GM21529 (cell line): ENCODE results near the gene BAZ1B.
"Not testable (repeated sequence)": the region's sequence is repeated elsewhere in the genome, so short reads cannot be mapped to it uniquely, and the experiment has no call there.

Source experiments
- ATAC-seq: cut with Tn5 transposase; IDR thresholded peaks from one replicate; pipeline ENCODE4 v1.9.1; 2021; ENCODE audit not compliant: unreplicated experiment

Gene BAZ1B

DNA sequence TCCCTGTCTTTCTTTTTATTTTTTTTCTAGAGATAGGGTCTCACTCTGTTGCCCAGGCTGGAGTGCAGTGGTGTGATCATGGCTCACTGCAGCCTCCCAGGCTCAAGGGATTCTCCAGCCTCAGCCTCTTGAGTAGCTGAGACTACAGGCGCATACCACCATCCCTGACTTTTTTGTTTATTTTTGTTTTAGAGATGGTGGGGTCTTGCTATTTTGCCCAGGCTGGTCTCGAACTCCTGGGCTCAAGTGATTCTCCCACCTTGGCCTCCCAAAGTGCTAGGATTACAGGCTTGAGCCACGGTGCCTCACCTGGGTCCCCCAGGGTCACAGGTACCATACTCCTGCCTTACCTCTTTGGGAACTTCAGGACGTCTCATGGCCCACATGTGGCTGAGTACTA is 91.6 kb downstream of the BAZ1B start:
- ATAC-seq = not testable (repeated sequence)

- no peak for ATAC-seq
These were observed 92.2 kb downstream of the BAZ1B start for GRCh38 chr7:73429622-73430505.

GRCh38 chr7:73429215-73429614 is 92.9 kb downstream of the BAZ1B start:
- no peak for ATAC-seq

DNA sequence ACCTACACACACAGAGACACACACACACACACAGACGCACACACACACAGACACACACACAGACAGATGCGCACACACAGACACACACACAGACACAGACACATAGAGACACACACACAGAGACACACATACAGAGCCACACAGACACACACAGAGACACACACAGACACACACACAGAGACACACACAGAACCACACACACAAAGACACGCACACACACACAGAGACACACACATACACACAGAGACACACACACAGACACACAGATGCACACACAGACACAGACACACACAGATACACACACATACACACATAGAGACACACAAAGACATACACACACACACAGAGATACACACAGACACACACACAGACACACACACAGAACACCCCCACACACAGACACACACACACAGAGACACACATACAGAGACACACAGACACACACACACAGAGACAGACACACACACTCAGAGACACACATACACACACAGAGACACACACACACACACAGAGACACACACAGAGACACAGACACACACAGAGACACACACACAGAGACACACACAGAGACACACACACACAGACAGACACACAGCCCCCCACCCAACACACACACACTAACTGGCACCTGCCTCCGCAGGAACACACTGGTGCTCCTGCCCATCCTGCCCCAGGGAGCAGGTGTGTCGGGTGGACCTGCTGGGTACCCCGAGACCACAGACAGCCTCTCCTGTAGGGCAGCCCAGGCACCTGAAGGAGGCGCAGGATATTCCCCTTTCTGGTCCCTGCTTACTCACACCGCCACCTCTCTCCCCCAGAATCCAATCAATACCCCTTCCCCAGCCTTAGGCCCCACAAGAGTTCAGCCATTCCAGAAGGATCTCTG is 93.9 kb downstream of the BAZ1B start:
- no peak for ATAC-seq

DNA sequence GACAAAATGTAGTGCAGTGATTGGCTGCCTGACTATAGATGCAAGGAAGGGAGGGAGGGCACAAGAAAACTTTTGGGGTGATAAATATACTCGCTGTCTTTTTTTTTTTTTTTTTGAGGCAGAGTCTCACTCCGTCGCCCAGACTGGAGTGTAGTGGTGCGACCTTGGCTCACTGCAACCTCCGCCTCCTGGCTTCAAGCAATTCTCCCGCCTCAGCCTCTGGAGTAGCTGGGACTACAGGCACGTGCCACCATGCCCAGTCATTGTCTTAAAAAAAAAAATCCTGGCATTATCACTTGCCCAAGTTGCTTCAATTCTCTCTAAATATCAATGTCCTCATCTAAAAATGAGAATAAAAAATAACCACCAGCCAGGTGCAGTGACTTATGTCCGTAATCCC is 96.1 kb downstream of the BAZ1B start:
- no peak for ATAC-seq

DNA sequence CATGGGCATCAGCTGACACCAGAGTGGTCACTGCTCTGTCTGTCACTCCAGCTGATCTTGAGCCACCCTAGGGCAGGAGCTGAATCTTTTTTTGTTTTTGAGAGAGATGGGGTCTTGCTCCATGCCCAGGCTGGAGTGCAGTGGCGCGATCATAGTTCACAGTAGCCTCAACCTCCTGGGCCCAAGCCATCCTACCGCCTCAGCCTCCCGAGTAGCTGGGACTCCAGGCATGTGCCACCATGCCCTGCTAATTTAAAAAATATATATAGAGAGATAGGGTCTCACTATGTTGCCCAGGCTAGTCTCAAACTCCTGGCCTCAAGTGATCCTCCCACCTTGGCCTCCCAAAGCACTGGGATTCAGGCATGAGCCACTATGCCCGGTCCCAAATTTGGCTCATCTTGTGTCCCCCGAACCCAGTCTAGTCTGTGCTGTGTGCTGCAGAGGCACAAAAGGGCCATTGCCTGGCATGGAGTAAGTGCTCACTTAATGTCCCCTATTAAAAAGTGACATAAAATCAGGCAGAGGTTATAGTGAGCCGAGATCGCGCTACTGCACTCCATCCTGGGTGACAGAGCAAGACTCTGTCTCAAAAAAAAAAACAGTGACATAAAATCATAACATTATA is 96.6 kb downstream of the BAZ1B start:
- ATAC-seq = no peak

- no peak for ATAC-seq
These were observed 97.6 kb downstream of the BAZ1B start for GRCh38 chr7:73424489-73424885.

DNA sequence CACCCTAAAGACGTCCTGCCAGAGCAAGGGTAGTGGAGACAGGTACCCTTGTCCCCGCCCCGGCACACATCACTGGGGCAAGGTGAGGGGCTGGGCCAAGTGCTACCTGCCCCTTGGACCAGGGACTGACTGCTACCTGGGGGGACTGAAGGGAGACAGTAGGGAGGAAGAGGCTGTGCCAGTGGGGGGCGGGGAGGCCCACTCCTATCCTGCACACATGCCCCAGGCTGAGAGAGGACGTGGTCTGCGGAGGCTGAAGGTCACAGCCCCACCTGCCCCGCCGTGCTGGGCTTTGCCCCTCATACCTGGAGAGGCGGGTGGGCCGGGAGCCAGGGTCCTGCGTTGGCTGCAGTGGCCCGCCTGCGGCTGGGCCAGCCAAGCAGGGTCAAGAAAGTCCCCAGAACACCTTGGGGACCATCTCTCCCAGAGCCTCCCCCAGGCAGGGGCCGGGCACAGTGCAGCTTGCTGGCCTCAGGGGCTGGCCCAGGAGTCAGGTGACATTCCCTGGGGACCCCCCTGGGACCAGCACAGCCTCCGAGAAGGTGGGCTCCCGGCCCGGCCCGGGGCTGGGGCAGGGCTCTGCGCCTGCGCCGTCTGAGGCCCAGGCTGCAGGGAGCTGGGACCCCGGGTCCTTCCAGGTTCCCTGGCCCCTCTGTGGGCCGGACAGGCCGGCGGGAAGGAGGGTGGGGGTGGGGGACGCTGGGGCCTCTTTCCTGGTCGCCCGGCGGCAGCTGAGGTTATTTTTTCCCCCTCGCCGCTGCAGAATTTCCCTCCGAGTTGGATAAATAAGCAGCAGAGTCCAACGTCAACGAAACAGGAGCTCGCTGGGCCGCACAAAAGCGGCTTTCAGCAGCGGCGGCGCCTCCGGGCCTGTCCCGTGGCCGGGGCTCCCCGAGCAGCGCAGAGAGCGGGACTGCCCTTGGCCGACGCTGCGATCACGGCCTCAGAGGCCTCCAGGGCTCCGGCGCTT is 98.3 kb downstream of the BAZ1B start:
- ATAC-seq = peak; percentile 50

GRCh38 chr7:73420610-73421009 is 101.5 kb downstream of the BAZ1B start:
- ATAC-seq = not testable (repeated sequence)

- not testable (repeated sequence) for ATAC-seq
These were observed 102.1 kb downstream of the BAZ1B start for GRCh38 chr7:73420016-73420415.

- ATAC-seq = no peak
These were observed 103.9 kb downstream of the BAZ1B start for GRCh38 chr7:73418113-73418703.

- not testable (repeated sequence) for ATAC-seq
These were observed 111.5 kb downstream of the BAZ1B start for GRCh38 chr7:73410541-73411131.

GRCh38 chr7:73404860-73405259 is 117.2 kb downstream of the BAZ1B start:
- not testable (repeated sequence) for ATAC-seq

DNA sequence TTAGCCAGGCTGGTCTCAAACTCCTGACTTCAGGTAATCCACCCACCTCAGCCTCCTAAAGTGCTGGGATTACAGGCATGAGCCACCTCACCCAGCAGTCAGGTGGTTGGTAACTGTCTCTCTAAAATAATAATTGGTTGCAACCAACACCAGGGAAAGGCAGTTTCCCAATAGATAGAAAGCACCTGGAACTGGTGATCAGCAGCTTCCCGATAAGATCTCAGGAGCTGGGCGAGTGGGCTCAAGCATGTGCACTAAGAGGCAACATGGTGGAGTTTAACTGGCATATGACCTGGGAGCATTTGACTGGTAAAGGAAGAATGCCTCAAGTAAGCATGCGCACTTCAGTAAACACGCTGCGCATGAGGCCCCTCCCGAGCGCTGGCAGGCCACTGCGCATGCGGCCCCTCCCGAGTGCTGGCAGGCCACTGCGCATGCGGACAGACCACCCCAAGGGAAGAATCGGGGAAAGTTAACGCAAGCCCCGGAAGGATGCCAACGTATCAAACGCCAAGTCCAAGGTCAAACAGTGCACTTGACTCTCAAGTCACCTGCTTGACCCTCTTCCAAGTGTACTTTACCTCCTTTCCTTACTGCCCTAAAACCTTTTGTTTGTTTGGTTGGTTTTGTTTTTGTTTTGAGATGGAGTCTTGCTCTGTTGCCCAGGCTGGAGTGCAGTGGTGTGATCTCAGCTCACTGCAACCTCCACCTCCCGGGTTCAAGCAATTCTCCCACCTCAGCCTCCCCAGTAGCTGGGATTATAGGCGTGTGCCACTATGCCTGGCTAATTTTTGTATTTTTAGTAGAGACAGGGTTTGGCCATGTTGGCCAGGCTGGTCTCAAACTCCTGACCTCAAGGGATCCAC is 122.7 kb downstream of the BAZ1B start:
- not testable (repeated sequence) for ATAC-seq

DNA sequence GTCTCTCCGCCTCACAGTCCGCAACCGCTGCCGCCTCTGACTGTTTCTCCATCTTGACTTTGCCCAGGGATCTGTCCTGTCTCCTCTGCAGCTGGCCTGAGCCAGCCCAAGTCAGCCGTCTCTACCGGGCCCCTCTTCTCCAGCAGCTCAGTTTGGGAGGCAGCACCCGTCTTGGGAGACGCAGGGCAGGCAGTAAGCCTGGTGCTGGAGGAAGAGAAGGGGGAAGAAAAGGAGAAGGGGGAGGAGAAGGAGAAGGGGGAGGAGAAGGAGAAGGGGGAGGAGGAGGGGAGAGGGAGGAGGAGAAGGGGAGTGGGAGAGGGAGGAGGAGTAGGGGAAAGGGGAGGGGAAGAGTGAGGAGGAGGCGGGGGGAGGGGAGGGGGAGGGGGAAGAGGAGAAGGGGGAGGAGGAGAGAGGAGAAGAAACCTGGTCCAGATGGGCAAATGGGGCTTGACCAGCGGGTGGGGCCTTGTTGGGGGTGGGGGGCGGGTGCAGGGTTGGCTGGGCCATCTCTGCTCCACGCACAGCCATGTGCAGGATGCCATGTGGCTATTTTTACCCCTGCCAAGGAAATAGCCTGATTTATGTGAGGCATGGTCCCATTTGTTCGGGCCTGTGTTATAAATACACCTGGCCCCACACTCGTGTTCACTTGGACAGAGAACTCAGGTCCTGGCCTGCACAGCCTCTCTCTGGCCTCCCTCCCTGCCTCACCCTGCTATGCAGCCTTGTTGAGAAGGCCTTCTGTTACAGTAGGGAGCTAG is 124.4 kb downstream of the BAZ1B start:
- ATAC-seq = no peak

DNA sequence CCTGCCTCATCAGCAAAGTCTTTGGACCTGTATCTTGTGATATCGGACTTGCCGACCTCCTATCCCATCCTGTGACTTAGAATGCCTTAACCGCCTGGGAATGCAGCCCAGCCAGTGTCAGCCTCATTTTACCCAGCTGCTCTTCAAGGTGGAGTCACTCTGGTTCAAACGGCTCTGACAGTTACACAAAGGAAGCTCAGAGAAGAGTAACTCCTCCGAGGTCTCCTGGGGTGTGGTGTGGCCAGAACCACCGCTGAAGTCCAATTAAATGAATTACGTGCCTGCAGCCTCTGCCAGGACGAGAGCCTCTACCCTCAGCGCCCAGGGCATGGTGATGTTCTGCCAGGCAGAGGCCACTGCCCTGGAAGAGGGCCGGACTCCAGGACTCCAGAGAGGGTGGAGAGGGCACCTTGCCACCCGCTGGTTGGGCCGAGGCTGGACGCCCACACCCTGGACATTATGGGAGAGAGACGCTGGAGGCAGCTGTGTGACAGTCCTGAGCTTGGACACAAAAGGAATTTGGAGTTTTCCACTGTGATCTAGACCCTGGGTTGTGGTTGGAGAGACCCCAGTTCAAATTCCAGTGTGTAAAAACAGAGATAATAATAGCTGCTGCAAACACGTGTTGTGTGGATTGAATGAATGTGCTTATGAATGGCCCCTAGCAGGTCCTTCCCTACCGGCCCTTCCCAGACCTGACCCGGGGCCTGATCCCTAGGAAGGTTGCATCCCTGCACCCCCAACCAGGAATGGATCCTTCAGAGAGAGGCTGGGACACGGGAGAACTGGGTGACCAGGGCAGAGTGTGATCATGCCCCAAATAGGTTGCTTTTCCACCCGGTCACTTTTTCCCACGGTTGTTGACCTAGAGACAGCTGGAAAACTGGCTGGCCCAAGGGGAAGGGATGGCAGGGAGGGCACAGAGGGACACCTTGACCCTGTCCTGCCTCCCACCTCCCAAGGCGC is 126.3 kb downstream of the BAZ1B start:
- ATAC-seq = no peak

- no peak for ATAC-seq
These were observed 127.7 kb downstream of the BAZ1B start for GRCh38 chr7:73394422-73394821.
